ENCODE data around the gene PROSER3. TPM values are rescaled to one million over a fixed set of nuclear protein-coding genes. Genes with fewer than 3 reads are reported as not detected.
A peak's percentile ranks its signal among the peaks of the same experiment; 100 is the strongest.
"Not testable (repeated sequence)": the region's sequence is repeated elsewhere in the genome, so short reads cannot be mapped to it uniquely, and the experiment has no call there.

PROSER3 gene
- total and polyA plus RNA-seq, 12 donors: 4.4 to 27.3 (median 11.0) TPM

- intact Hi-C loops (cut with DNase I): no loop called here
Observed at GRCh38 chr19:35722897-35723296, 35.1 kb upstream of the PROSER3 start.

GRCh38 chr19:35723671-35724070, 34.3 kb upstream of the PROSER3 start:
- Histone ChIP-seq H3K27ac (no peak overlapping the region), H3K4me3 (no peak overlapping the region), H3K4me1 (replicated peaks in 1 of 2) (peaks cover 9 to 15% of the 10 kb centered on the region in 2 donors), H3K9me3 (replicated peaks in 1 of 3) (no peaks in the 10 kb centered on the region), H3K27me3 (no peaks in the 10 kb centered on the region), H3K36me3 (replicated peaks in 1 of 2) (peaks cover 0 to 87% of the 10 kb centered on the region in 2 donors)
- TF ChIP-seq POLR2A (IDR thresholded peaks at IDR 0.05): no peak
- no peak for TF ChIP-seq CTCF (IDR thresholded peaks at IDR 0.05)
- 90 to 95% (median 92%) methylated on average over 7 to 24 of the region's 24 CpGs for WGBS, 4 donors
- intact Hi-C loops (cut with DNase I): no loop called here
- peak in 1 of 7 donors; percentile 4 for DNase-seq

More at GRCh38 chr19:35722897-35723296, 35.1 kb upstream of the PROSER3 start:
- Histone ChIP-seq H3K9me3 (replicated peaks in 1 of 3) (no peaks in the 10 kb centered on the region), H3K27ac (no peak overlapping the region), H3K4me1 (replicated peaks in 1 of 2) (peaks cover 10 to 17% of the 10 kb centered on the region in 2 donors), H3K4me3 (no peak overlapping the region), H3K36me3 (replicated peaks in 1 of 2) (peaks cover 0 to 80% of the 10 kb centered on the region in 2 donors), H3K27me3 (no peaks in the 10 kb centered on the region)
- 91 to 95% (median 92%) methylated on average over 11 to 16 of the region's 16 CpGs for WGBS, 4 donors
- TF ChIP-seq POLR2A (IDR thresholded peaks at IDR 0.05) (no peak), CTCF (IDR thresholded peaks at IDR 0.05) (no peak)
- DNase-seq: peak in 1 of 7 donors; percentile 6

- intact Hi-C loops (cut with DNase I); H3K9me3 ChIP-seq (replicated peaks in 1 of 3): not testable (repeated sequence)
- peaks cover 0 to 92% of the 10 kb centered on the region in 2 donors for H3K36me3 ChIP-seq (replicated peaks in 1 of 2)
Observed at GRCh38 chr19:35724132-35724531, 33.8 kb upstream of the PROSER3 start.

GRCh38 chr19:35724560-35724959, 33.4 kb upstream of the PROSER3 start:
- H3K9me3 ChIP-seq (replicated peaks in 1 of 3): no peaks in the 10 kb centered on the region
- H3K4me3 ChIP-seq: no peak overlapping the region
- peaks cover 0 to 96% of the 10 kb centered on the region in 2 donors for H3K36me3 ChIP-seq (replicated peaks in 1 of 2)
- H3K4me1 ChIP-seq (replicated peaks in 1 of 2): peaks cover under 1 to 6% of the 10 kb centered on the region in 2 donors
- intact Hi-C loops (cut with DNase I): no loop called here
- 89 to 94% (median 91%) methylated on average over 5 to 12 of the region's 12 CpGs for WGBS, 4 donors
- TF ChIP-seq POLR2A (IDR thresholded peaks at IDR 0.05): no peak
- TF ChIP-seq CTCF (IDR thresholded peaks at IDR 0.05): no peak
- H3K27ac ChIP-seq: no peak overlapping the region
- no peaks in the 10 kb centered on the region for H3K27me3 ChIP-seq
- DNase-seq: peak in 2 of 7 donors; percentile 5 to 26

More at GRCh38 chr19:35724132-35724531, 33.8 kb upstream of the PROSER3 start:
- not testable (repeated sequence) for DNase-seq, H3K4me3 ChIP-seq, H3K27ac ChIP-seq, H3K27me3 ChIP-seq
- peaks cover 4 to 10% of the 10 kb centered on the region in 2 donors for H3K4me1 ChIP-seq (replicated peaks in 1 of 2)
- 89 to 94% (median 90%) methylated on average over 7 of the region's 7 CpGs for WGBS, 4 donors

GRCh38 chr19:35725216-35725861, 32.6 kb upstream of the PROSER3 start:
- 92 to 95% (median 93%) methylated on average over 8 to 23 of the region's 23 CpGs for whole genome bisulfite sequencing, 4 donors
- TF ChIP-seq CTCF (IDR thresholded peaks at IDR 0.05) (no peak), POLR2A (IDR thresholded peaks at IDR 0.05) (no peak)
- no peaks in the 10 kb centered on the region for H3K9me3 ChIP-seq (replicated peaks in 1 of 3)
- no peaks in the 10 kb centered on the region for H3K27me3 ChIP-seq
- H3K4me1 ChIP-seq (replicated peaks in 1 of 2): no peaks in the 10 kb centered on the region
- intact Hi-C loops (cut with DNase I): no loop called here
- no peak overlapping the region for H3K27ac ChIP-seq
- H3K36me3 ChIP-seq (replicated peaks in 1 of 2): peaks cover 0 to 98% of the 10 kb centered on the region in 2 donors
- DNase-seq: peak in 1 of 7 donors; percentile 6
- no peak overlapping the region for H3K4me3 ChIP-seq

Measured in adrenal gland (tissue), 12 donors.